Right lobe of liver (tissue), 6 donors: Measurements from ENCODE around the gene HEMK1. TPM values are rescaled to one million over a fixed set of nuclear protein-coding genes. Genes with fewer than 3 reads are reported as not detected.

Experiments
- ATAC-seq, 4 donors: fragments of 200-7000 bp; cut with Tn5 transposase; one replicate each; pipeline ENCODE4 v1.9.1; 2020; ENCODE audit warnings: mild to moderate bottlenecking in 4 of 4, moderate library complexity in 4 of 4
- DNase-seq, 3 donors: peaks; one replicate each; pipeline ENCODE4 v3.0.0-alpha.2; 2020
- H3K27ac ChIP-seq, 3 donors: fragments of 200-600 bp; one replicate each; pipeline ENCODE4 v1.8.0; 2022
- H3K27me3 ChIP-seq, 2 donors: fragments of 200-600 bp; one replicate each; pipeline ENCODE4 v1.8.0; 2022
- H3K36me3 ChIP-seq, 4 donors: fragments of 200-600 bp; sonication (generic) in 1 of 4; one replicate each; pipeline versions ENCODE4 v1.5.1 to v1.8.0; 2017 to 2022; ENCODE audit warnings: control low read depth in 1 of 4
- H3K4me1 ChIP-seq, 4 donors: fragments of 200-600 bp; sonication (generic) in 1 of 4; one replicate each; pipeline versions ENCODE4 v1.5.1 to v1.8.0; 2017 to 2022; ENCODE audit warnings: control low read depth in 1 of 4
- H3K4me3 ChIP-seq, 3 donors: fragments of 200-600 bp; one replicate each; pipeline ENCODE4 v1.8.0; 2022
- H3K9me3 ChIP-seq, 4 donors: fragments of 200-600 bp; sonication (generic) in 1 of 4; one replicate each; pipeline versions ENCODE4 v1.5.1 to v1.8.0; 2017 to 2022; ENCODE audit warnings: control low read depth in 1 of 4
- POLR2A ChIP-seq: fragments of 450-650 bp; IDR thresholded peaks from one replicate; pipeline ENCODE4 v1.6.1; 2017; ENCODE audit warnings: antibody characterized with exemption, mild to moderate bottlenecking
- WGBS: methylation state at CpG from one replicate; pipeline ENCODE4 v1.1.6; 2018; ENCODE audit warnings: low coverage, low lambda C conversion rate; ENCODE audit not compliant: insufficient coverage; ENCODE audit errors: missing lambda C conversion rate; 5-methylcytosine and 5-hydroxymethylcytosine counted together
- intact Hi-C, 2 donors: fragments of 100-400 bp; cut with DNase I; formaldehyde crosslinking; loops; one replicate each; pipeline versions ENCODE4 v1.11.2 to v1.14.1; 2022
- total RNA-seq, 6 experiments: library from RNA; depleted of rRNA in 2 of 6; stranded (reverse); fragments of >200 nt in 2 of 6; fragmentation: NEBNext Ultra II Directional in 3 of 6; extraction: Animal tissue kit (Norgen Biotek cat#: 25700) in 3 of 6; gene quantifications; one replicate each; pipeline versions ENCODE4 v1.1.0 to v1.2.4, GENCODE V29; 2016 to 2023
- TF ChIP-seq, protein P1 (sequence below), 4 donors: fragments of 200-600 bp in 3 of 4; fragments of 450-650 bp in 1 of 4; IDR thresholded peaks; one replicate each; pipeline versions ENCODE4 v1.5.1 to v1.8.0; 2016 to 2022; ENCODE audit warnings: antibody characterized with exemption in 4 of 4, mild to moderate bottlenecking in 2 of 4
- donor health status: DM: no; HTN: yes; CAD: no.
- donor health status: DM: no; HTN: no; CAD: no.
- donor health status: DM: no; HTN: no; CAD: no.
- donor health status: DM: no; HTN: yes; CAD: no.
- donor health status: DM: no; HTN: yes; CAD: no.

HEMK1 gene
- total RNA-seq, 6 experiments from 2014 or later, result 10.5 to 19.4 (median 14.0) TPM

- H3K4me1 ChIP-seq, result no peaks in the 10 kb centered on the region
- 50% methylated on average over 1 of the region's 4 CpGs for WGBS
- no peak overlapping the region for H3K27ac ChIP-seq
- H3K27me3 ChIP-seq, result no peaks in the 10 kb centered on the region
- H3K36me3 ChIP-seq, result no peaks in the 10 kb centered on the region
- no peak overlapping the region for H3K4me3 ChIP-seq
- intact Hi-C loops, result loop anchor here in 1 of 2 donors (10.0 kb wide), 1 partner anchor 156 kb away; no protein-coding TSS in a partner anchor
- no peak for ATAC-seq
- DNase-seq, result no peak
- H3K9me3 ChIP-seq, result no peaks in the 10 kb centered on the region
- TF ChIP-seq POLR2A, result no peak
- TF ChIP-seq, protein P1, sequence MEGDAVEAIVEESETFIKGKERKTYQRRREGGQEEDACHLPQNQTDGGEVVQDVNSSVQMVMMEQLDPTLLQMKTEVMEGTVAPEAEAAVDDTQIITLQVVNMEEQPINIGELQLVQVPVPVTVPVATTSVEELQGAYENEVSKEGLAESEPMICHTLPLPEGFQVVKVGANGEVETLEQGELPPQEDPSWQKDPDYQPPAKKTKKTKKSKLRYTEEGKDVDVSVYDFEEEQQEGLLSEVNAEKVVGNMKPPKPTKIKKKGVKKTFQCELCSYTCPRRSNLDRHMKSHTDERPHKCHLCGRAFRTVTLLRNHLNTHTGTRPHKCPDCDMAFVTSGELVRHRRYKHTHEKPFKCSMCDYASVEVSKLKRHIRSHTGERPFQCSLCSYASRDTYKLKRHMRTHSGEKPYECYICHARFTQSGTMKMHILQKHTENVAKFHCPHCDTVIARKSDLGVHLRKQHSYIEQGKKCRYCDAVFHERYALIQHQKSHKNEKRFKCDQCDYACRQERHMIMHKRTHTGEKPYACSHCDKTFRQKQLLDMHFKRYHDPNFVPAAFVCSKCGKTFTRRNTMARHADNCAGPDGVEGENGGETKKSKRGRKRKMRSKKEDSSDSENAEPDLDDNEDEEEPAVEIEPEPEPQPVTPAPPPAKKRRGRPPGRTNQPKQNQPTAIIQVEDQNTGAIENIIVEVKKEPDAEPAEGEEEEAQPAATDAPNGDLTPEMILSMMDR (IDR thresholded peaks at IDR 0.05), result no peak
Observed at GRCh38 chr3:50531201-50531600, 38.1 kb upstream of the HEMK1 start.

DNA sequence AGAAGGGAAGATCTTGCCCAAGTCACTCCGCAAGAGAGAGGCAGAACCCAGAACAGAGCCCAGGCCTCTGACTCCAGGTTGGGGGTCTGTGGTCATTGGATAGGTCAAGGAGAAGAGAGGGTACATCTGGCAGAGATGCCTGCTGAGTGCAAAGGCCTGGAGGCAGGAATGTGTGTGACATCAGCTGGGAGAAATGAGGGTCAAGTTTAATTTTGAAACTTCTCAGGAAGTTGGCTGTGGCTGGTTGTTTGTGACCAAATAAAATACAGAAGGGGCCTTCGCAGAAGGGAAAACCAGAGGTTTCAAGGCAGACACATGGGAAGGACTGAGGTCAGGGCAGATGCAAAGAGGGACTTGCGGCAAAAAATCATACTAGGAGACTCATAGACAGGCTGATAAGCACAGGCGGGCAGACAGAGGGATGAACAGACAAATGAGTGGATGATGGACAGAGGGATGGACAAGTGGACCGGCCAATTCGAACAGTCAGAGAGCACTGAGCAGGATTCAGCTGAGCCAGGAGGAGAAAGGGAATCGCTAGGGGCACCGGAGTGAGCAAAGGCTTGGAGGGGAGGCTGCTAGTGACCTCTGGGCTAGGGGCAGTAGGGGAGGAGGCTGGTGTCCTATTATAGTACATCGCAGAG, 37.1 kb upstream of the HEMK1 start:
- Histone ChIP-seq H3K36me3 (no peaks in the 10 kb centered on the region), H3K27me3 (no peaks in the 10 kb centered on the region), H3K9me3 (no peaks in the 10 kb centered on the region), H3K4me1 (no peaks in the 10 kb centered on the region), H3K27ac (no peak overlapping the region), H3K4me3 (no peak overlapping the region)
- WGBS, result 74% methylated on average over 7 of the region's 9 CpGs
- ATAC-seq (no peak), DNase-seq (no peak)
- intact Hi-C loops, result loop anchor here in 1 of 2 donors (10.0 kb wide), 1 partner anchor 157 kb away; no protein-coding TSS in a partner anchor
- TF ChIP-seq POLR2A, result no peak
- TF ChIP-seq, protein P1 (IDR thresholded peaks at IDR 0.05), result no peak

GRCh38 chr3:50533316-50533715, 36.0 kb upstream of the HEMK1 start:
- Histone ChIP-seq H3K27me3 (no peaks in the 10 kb centered on the region), H3K4me3 (no peak overlapping the region), H3K9me3 (no peaks in the 10 kb centered on the region), H3K4me1 (no peaks in the 10 kb centered on the region), H3K27ac (no peak overlapping the region), H3K36me3 (no peaks in the 10 kb centered on the region)
- WGBS, result 76% methylated on average over 12 of the region's 13 CpGs
- TF ChIP-seq POLR2A, result no peak
- TF ChIP-seq, protein P1 (IDR thresholded peaks at IDR 0.05), result no peak
- no peak for ATAC-seq
- intact Hi-C loops, result loop anchor here in 1 of 2 donors (10.0 kb wide), 1 partner anchor 159 kb away; no protein-coding TSS in a partner anchor
- no peak for DNase-seq

- Histone ChIP-seq H3K9me3 (no peaks in the 10 kb centered on the region), H3K27ac (no peak overlapping the region), H3K4me3 (no peak overlapping the region), H3K27me3 (no peaks in the 10 kb centered on the region), H3K4me1 (no peaks in the 10 kb centered on the region), H3K36me3 (no peaks in the 10 kb centered on the region)
- DNase-seq (no peak), ATAC-seq (no peak)
- TF ChIP-seq, protein P1 (IDR thresholded peaks at IDR 0.05), result no peak
- TF ChIP-seq POLR2A, result no peak
- intact Hi-C loops, result loop anchor here in 1 of 2 donors (10.0 kb wide), 1 partner anchor 159 kb away; no protein-coding TSS in a partner anchor
- 48% methylated on average over 5 of the region's 9 CpGs for WGBS
Observed at GRCh38 chr3:50533807-50534461, 35.4 kb upstream of the HEMK1 start.
